GM10266 (cell line): ENCODE results near the gene FPR2.

Experiments
- DNase-seq: peaks from one replicate; pipeline ENCODE4 v3.0.0; 2012; ENCODE audit errors: extremely low spot score
- CTCF ChIP-seq: IDR thresholded peaks from 2 replicates; pipeline ENCODE4 v1.5.1; 2012; ENCODE audit warnings: mild to moderate bottlenecking, low read depth; ENCODE audit not compliant: control insufficient read depth, insufficient read depth; ENCODE audit errors: missing control alignments

Gene FPR2

GRCh38 chr19:51783372-51783771 is 22.4 kb downstream of the FPR2 start:
- DNase-seq: no peak
- no peak for TF ChIP-seq CTCF

GRCh38 chr19:51784109-51784785 is 23.3 kb downstream of the FPR2 start:
- DNase-seq: no peak
- no peak for TF ChIP-seq CTCF

DNA sequence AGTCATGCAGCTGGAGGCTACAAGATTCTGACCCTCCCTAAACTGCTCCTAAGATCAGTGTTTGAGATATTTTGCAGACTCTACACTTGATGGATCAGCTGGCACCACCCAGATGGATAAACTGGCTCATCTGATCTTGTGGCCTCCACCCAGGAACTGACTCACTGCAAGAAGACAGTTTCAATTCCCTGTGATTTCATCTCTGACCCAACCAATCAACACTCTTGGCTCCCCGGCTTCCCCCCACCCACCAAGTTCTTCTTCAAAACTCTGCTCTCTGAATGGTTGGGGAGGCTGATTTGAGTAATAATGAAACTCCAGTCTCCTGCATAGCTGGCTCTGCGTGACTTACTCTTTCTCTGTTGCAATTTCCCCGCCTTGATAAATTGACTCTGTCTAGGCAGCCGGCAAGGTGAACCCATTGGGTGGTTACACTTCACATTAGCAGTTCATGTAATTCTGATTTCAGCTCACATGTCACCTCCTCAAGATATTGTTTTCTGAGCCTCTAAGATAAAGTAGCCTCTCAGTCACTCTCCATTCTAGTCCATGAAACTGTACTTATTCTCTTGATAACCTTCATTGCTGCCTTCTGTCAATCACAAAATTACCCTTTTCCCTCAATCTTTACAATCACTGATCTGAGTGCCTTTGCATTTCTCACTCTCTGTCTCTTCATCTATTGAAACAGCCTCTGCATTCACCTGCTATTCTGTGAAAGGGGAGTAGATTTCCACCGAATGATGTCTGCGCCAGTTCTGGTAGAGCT is 24.1 kb downstream of the FPR2 start:
- no peak for TF ChIP-seq CTCF
- DNase-seq: no peak

DNA sequence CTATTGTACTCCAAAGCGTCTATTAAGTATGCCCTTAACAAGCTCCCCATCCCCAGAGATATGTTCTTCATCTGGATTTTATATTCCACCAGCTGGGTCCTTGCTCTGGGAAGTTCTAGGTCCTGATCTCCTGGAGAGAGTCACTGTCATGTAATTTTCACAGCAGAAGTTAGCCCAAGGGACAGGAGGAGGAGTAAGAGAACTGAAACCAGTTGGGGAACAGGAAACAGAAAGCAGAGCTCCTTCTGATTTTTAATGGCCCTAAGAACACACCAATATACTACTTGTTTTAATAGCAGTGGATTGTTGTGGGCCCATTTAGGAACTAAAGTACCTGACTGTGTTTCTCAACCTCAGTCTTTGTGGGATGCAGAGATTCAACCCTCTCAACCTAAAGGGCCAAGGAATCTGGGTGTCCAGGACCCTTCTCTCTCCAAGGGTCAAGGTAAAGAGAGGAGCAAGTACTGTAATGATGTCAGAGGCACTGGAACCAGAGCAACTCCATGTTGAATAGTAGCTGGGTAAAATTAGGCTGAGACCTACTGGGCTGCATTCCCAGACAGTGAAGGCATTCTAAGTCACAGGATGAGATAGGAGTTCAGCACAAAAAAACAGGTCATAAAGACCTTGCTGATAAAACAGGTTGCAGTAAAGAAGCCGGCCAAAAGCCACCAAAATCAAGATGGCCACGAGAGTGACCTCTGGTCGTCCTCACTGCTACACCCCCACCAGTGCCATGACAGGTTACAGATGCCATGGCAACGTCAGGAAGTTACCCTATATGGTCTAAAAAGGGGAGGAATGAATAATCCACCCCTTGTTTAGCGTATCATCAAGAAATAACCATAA is 25.9 kb downstream of the FPR2 start:
- no peak for TF ChIP-seq CTCF

GRCh38 chr19:51788029-51788428 is 27.0 kb downstream of the FPR2 start:
- TF ChIP-seq CTCF: no peak
- no peak for DNase-seq

More for the DNA sequence above, 25.9 kb downstream of the FPR2 start:
- DNase-seq: no peak

- DNase-seq: no peak
- TF ChIP-seq CTCF: no peak
Observed at GRCh38 chr19:51789061-51789795, 28.2 kb downstream of the FPR2 start.
